A673 (cell line): Measurements from ENCODE around the gene CEP97.
"Not testable (repeated sequence)": the region's sequence is repeated elsewhere in the genome, so short reads cannot be mapped to it uniquely, and the experiment has no call there.

Experiments used
- EZH2 ChIP-seq: fragments of 200-600 bp; sonication (generic); IDR thresholded peaks from 2 replicates; pipeline ENCODE4 v1.6.1; 2017; ENCODE audit warnings: borderline replicate concordance, low read depth, mild to moderate bottlenecking, mixed read lengths, antibody characterized with exemption, low read length; ENCODE audit not compliant: poor library complexity, severe bottlenecking
- TF ChIP-seq, protein P1 (sequence below): fragments of 300-800, 200-600 bp; sonication (generic); conservative IDR thresholded peaks from 2 replicates; pipeline ENCODE4 v1.5.1; 2017; ENCODE audit warnings: low read depth, mild to moderate bottlenecking, antibody characterized with exemption, low read length, moderate library complexity, mixed read lengths

DNA sequence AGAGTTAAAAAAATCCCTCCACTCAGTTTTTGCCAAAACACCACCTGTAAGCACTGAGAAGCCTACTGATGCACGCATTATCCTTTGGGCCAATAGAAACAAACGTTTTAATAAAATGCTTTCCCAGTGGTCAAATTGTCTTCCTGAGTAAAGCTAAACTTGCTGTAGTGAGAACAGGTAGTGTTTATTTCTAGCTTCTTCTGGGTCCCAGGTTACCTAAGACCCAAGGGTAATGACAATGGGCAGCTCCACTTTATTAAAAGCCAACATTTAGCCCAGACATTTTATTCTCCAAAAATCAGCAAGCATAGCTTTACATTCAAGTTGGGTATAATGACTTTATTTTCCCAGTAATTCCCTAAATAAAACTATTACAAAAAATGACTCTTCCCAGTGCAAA is 45.6 kb upstream of the CEP97 start:
- TF ChIP-seq, protein P1, sequence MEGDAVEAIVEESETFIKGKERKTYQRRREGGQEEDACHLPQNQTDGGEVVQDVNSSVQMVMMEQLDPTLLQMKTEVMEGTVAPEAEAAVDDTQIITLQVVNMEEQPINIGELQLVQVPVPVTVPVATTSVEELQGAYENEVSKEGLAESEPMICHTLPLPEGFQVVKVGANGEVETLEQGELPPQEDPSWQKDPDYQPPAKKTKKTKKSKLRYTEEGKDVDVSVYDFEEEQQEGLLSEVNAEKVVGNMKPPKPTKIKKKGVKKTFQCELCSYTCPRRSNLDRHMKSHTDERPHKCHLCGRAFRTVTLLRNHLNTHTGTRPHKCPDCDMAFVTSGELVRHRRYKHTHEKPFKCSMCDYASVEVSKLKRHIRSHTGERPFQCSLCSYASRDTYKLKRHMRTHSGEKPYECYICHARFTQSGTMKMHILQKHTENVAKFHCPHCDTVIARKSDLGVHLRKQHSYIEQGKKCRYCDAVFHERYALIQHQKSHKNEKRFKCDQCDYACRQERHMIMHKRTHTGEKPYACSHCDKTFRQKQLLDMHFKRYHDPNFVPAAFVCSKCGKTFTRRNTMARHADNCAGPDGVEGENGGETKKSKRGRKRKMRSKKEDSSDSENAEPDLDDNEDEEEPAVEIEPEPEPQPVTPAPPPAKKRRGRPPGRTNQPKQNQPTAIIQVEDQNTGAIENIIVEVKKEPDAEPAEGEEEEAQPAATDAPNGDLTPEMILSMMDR: not testable (repeated sequence)
- not testable (repeated sequence) for TF ChIP-seq EZH2
